ENCODE measurements around the gene UBE2V1. TPM values are rescaled to one million over a fixed set of nuclear protein-coding genes. Genes with fewer than 3 reads are reported as not detected.
A peak's percentile ranks its signal among the peaks of the same experiment; 100 is the strongest.

Gene UBE2V1
- total and polyA plus RNA-seq, 2 of the 13 experiments (the other 11 are each of a cell fraction or from before 2014, with no cell fraction given), result 81.3 to 132 TPM

GRCh38 chr20:50032955-50033666 is 79.8 kb downstream of the UBE2V1 start (continued):
- TF ChIP-seq SIX1 (CRISPR knock-in tag; IDR thresholded peaks at IDR 0.05; ENCODE audit: borderline replicate concordance) (peak; percentile 84; the same call in 1 of the 2 replicates), MAFG (CRISPR knock-in tag; IDR thresholded peaks at IDR 0.05) (0 out of 2 replicates have a peak, but pooled peaks have one; percentile 42), PRDM4 (CRISPR knock-in tag; IDR thresholded peaks at IDR 0.05; ENCODE audit: borderline replicate concordance) (no peak), PRPF4 (IDR thresholded peaks at IDR 0.05; ENCODE audit: low read depth, low read length, poor library complexity, severe bottlenecking) (no peak), HOXA5 (CRISPR knock-in tag; IDR thresholded peaks at IDR 0.05) (no peak), CHCHD3 (CRISPR knock-in tag; IDR thresholded peaks at IDR 0.05) (0 out of 2 replicates have a peak, but pooled peaks have one; percentile 37), TEAD3 (CRISPR knock-in tag; optimal IDR thresholded peaks at IDR 0.05; ENCODE audit: borderline replicate concordance) (no peak), ZNF317 (CRISPR knock-in tag; IDR thresholded peaks at IDR 0.05) (no peak), MBD4 (IDR thresholded peaks at IDR 0.05; ENCODE audit: borderline replicate concordance, low read length) (no peak), SIX4 (CRISPR knock-in tag; IDR thresholded peaks at IDR 0.05) (peak; percentile 14; the same call in 1 of the 2 replicates), SCMH1 (CRISPR knock-in tag; IDR thresholded peaks at IDR 0.05; ENCODE audit: borderline replicate concordance) (no peak), ZNF256 (CRISPR knock-in tag; conservative IDR thresholded peaks at IDR 0.05) (no peak), ZNF282 (IDR thresholded peaks at IDR 0.05; ENCODE audit: partially characterized antibody) (no peak), ZNF562 (CRISPR knock-in tag; IDR thresholded peaks at IDR 0.05; ENCODE audit: borderline replicate concordance) (no peak), PRDM10 (CRISPR knock-in tag; IDR thresholded peaks at IDR 0.05; ENCODE audit: low read depth) (no peak), ZNF670 (CRISPR knock-in tag; IDR thresholded peaks at IDR 0.05; ENCODE audit: borderline replicate concordance) (no peak), ISL2 (CRISPR knock-in tag; IDR thresholded peaks at IDR 0.05) (no peak), ZNF414 (CRISPR knock-in tag; IDR thresholded peaks at IDR 0.05) (no peak), ZNF503 (CRISPR knock-in tag; IDR thresholded peaks at IDR 0.05) (no peak), FOXP1 (IDR thresholded peaks at IDR 0.05) (no peak), FOXP1 (CRISPR knock-in tag; IDR thresholded peaks at IDR 0.05) (peak; percentile 59), YEATS4 (CRISPR knock-in tag; IDR thresholded peaks at IDR 0.05; ENCODE audit: borderline replicate concordance) (no peak)
